A549 (cell line): ENCODE results near the gene RASA1. TPM values are rescaled to one million over a fixed set of nuclear protein-coding genes. Genes with fewer than 3 reads are reported as not detected.

Experiments
- ATAC-seq, 2 experiments: fragments of 200-7000 bp in 1 of 2; fragments of >200 bp in 1 of 2; cut with Nextera tagmentation in 1 of 2; cut with Tn5 transposase in 1 of 2; 3 replicates each; pipeline versions ENCODE4 v1.8.0 to v1.9.1; 2018 to 2020; ENCODE audit warnings: mild to moderate bottlenecking in 1 of 2, moderate library complexity in 1 of 2
- CTCF ChIA-PET: fragments of 300-600 bp; sonication (Branson Sonifier 250); formaldehyde crosslinking; extraction: SDS; loops from one replicate; lab custom pipeline; 2021; ENCODE audit warnings: antibody characterized with exemption, inconsistent platforms; lab: Yijun Ruan, JAX
- POLR2A ChIA-PET: fragments of 350-600 bp; formaldehyde crosslinking; extraction: SDS; loops from one replicate; lab custom pipeline; 2021; ENCODE audit warnings: antibody characterized with exemption, inconsistent platforms; lab: Yijun Ruan, JAX
- DNase-seq, 2 experiments: peaks; one replicate each; pipeline versions ENCODE4 v3.0.0 to v3.0.0-alpha.2; 2011 to 2016; ENCODE audit warnings: low read depth in 1 of 2, low spot score in 1 of 2
- FAIRE-seq: peaks from 2 replicates; lab custom pipeline; 2011; peaks lifted over from hg19 to GRCh38; lab: Jason Lieb, UNC
- H3K27ac ChIP-seq, 2 experiments: fragments of >200 bp; sonication (Bioruptor Twin); formaldehyde crosslinking; 3 replicates each; pipeline ENCODE4 v1.5.1; 2016 to 2017
- H3K4me1 ChIP-seq: fragments of >200 bp; sonication (Bioruptor Twin); formaldehyde crosslinking; 3 replicates; pipeline ENCODE4 v1.6.1; 2016
- H3K4me2 ChIP-seq: fragments of >200 bp; sonication (Bioruptor Twin); formaldehyde crosslinking; 3 replicates; pipeline ENCODE4 v1.6.1; 2016
- H3K4me3 ChIP-seq: fragments of >200 bp; sonication (Bioruptor Twin); formaldehyde crosslinking; 3 replicates; pipeline ENCODE4 v1.5.1; 2016
- H3K9me3 ChIP-seq: fragments of >200 bp; sonication (Bioruptor Twin); formaldehyde crosslinking; 3 replicates; pipeline ENCODE4 v1.6.1; 2016
- CEBPB ChIP-seq, 2 experiments: fragments of >200 bp in 1 of 2; sonication (Bioruptor Twin) in 1 of 2; formaldehyde crosslinking in 1 of 2; IDR thresholded peaks; 2 replicates each; pipeline ENCODE4 v1.6.1; 2012 to 2016
- CHD2 ChIP-seq: fragments of 150-350 bp; IDR thresholded peaks from 2 replicates; pipeline ENCODE4 v1.6.1; 2014; ENCODE audit warnings: low read length; ENCODE audit not compliant: partially characterized antibody
- EP300 ChIP-seq, 2 experiments: fragments of >200 bp; sonication (Bioruptor Twin); formaldehyde crosslinking; IDR thresholded peaks; 2 replicates in 1 of 2; 3 replicates in 1 of 2; pipeline ENCODE4 v1.6.1; 2016 to 2017
- ESRRA ChIP-seq: fragments of 150-350 bp; IDR thresholded peaks from 2 replicates; pipeline ENCODE4 v1.6.1; 2014; ENCODE audit warnings: mild to moderate bottlenecking, low read length, borderline replicate concordance
- FOSB ChIP-seq: fragments of 250-450 bp; sonication (Bioruptor Pico); IDR thresholded peaks from 2 replicates; pipeline ENCODE4 v1.5.0; 2020; ENCODE audit warnings: mild to moderate bottlenecking, moderate library complexity
- FOXS1 ChIP-seq: fragments of 250-450 bp; sonication (Bioruptor Pico); IDR thresholded peaks from 2 replicates; pipeline ENCODE4 v1.5.0; 2020; ENCODE audit warnings: mild to moderate bottlenecking, moderate library complexity
- HOXB5 ChIP-seq: fragments of 250-450 bp; sonication (Bioruptor Pico); IDR thresholded peaks from 2 replicates; pipeline ENCODE4 v1.5.0; 2020; ENCODE audit warnings: mild to moderate bottlenecking, moderate library complexity
- MAFK ChIP-seq: fragments of 450-650 bp; IDR thresholded peaks from 2 replicates; pipeline ENCODE4 v1.6.1; 2014; ENCODE audit not compliant: partially characterized antibody
- MAZ ChIP-seq: fragments of 150-350 bp; IDR thresholded peaks from 2 replicates; pipeline ENCODE4 v1.6.1; 2014; ENCODE audit warnings: antibody characterized with exemption, low read depth, low read length, borderline replicate concordance
- NR3C1 ChIP-seq: fragments of >200 bp; sonication (Bioruptor Twin); formaldehyde crosslinking; IDR thresholded peaks from 3 replicates; pipeline ENCODE4 v1.6.1; 2017
- POLR2A ChIP-seq: IDR thresholded peaks from 2 replicates; pipeline ENCODE4 v1.6.1; 2012; ENCODE audit warnings: mild to moderate bottlenecking, low read length
- RFX5 ChIP-seq: fragments of 450-650 bp; IDR thresholded peaks from 2 replicates; pipeline ENCODE4 v1.7.1; 2014; ENCODE audit warnings: antibody characterized with exemption, mild to moderate bottlenecking, moderate library complexity
- RNF2 ChIP-seq: fragments of 200-600 bp; sonication (generic); IDR thresholded peaks from 2 replicates; pipeline ENCODE4 v1.6.1; 2016; ENCODE audit warnings: low read depth, mild to moderate bottlenecking, antibody characterized with exemption, moderate library complexity, borderline replicate concordance
- SMC3 ChIP-seq: fragments of >200 bp; sonication (Bioruptor Twin); formaldehyde crosslinking; IDR thresholded peaks from 3 replicates; pipeline ENCODE4 v1.6.1; 2018; ENCODE audit warnings: inconsistent platforms
- SREBF2 ChIP-seq: fragments of 450-650 bp; IDR thresholded peaks from 2 replicates; pipeline ENCODE4 v1.6.1; 2014; ENCODE audit warnings: mild to moderate bottlenecking, moderate library complexity
- ZSCAN20 ChIP-seq: fragments of 250-450 bp; sonication (Bioruptor Pico); IDR thresholded peaks from 2 replicates; pipeline ENCODE4 v1.8.0; 2022; ENCODE audit warnings: mild to moderate bottlenecking, moderate library complexity
- WGBS: methylation state at CpG from one replicate; pipeline ENCODE4 v1.1.6; 2017; ENCODE audit errors: missing lambda C conversion rate; 5-methylcytosine and 5-hydroxymethylcytosine counted together
- polyA plus RNA-seq, 4 experiments: library from polyadenylated mRNA; depleted of rRNA in 3 of 4; stranded (reverse); fragments of >200 nt; fragmentation: RNase III in 1 of 4; extraction: RNeasy Plus Mini Kit Qiagen cat#74134 plus additional on column Dnase treatment in 1 of 4; gene quantifications; 2 replicates in 3 of 4; 3 replicates in 1 of 4; pipeline ENCODE4 v1.2.3, GENCODE V29; 2011 to 2017
- TF ChIP-seq, protein P1 (sequence below): fragments of >200 bp; sonication (Bioruptor Twin); formaldehyde crosslinking; IDR thresholded peaks from 2 replicates; pipeline ENCODE4 v1.6.1; 2016
- TF ChIP-seq, protein P2 (sequence below): fragments of >200 bp; sonication (Bioruptor Twin); formaldehyde crosslinking; IDR thresholded peaks from 3 replicates; pipeline ENCODE4 v1.6.1; 2016
- TF ChIP-seq, protein P3 (sequence below): fragments of 200-600 bp; sonication (generic); IDR thresholded peaks from 2 replicates; pipeline ENCODE4 v1.6.1; 2016; ENCODE audit warnings: antibody characterized with exemption, mild to moderate bottlenecking, moderate library complexity

Gene RASA1
- polyA plus RNA-seq, 2 of the 4 experiments (the other 2 are of a cell fraction), result 18.3 to 41.5 TPM

DNA sequence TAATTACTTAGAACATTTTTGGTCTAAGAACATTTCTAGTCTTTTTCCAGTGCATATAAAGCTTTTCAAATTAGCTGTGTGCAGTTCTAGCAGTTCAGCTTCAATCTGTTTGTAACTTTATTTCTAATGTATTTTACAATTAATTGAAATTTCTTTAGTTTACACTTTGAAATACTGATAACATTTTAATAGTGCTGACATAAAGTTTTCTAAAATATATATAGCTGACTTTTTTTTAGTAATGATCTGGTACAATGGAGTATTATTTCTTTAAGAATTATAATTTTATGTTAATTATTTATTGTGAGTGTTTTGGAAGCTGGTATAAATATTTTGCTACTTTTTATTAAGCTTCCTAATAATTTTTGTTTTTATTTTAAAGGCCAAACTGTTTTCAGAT lies 101.7 kb downstream of the RASA1 start:
- Histone ChIP-seq H3K4me2 (no peak overlapping the region), H3K9me3 (no peaks in the 10 kb centered on the region), H3K27ac (no peak overlapping the region), H3K4me3 (no peak overlapping the region), H3K4me1 (0 out of 3 replicates have a peak, but pooled peaks cover 4% of the 10 kb centered on the region)
- CTCF ChIA-PET, result no interaction called here
- POLR2A ChIA-PET, result interaction anchor here (0.8 kb wide), 1 partner anchor 102 kb away, joined by 3 read pairs; the partner anchor contains the start of gene RASA1
- FAIRE-seq (no peak), DNase-seq (no peak), ATAC-seq (no peak)
- no peak for TF ChIP-seq SMC3
- TF ChIP-seq NR3C1, result no peak
- no peak for TF ChIP-seq SREBF2
- TF ChIP-seq CHD2, result no peak

DNA sequence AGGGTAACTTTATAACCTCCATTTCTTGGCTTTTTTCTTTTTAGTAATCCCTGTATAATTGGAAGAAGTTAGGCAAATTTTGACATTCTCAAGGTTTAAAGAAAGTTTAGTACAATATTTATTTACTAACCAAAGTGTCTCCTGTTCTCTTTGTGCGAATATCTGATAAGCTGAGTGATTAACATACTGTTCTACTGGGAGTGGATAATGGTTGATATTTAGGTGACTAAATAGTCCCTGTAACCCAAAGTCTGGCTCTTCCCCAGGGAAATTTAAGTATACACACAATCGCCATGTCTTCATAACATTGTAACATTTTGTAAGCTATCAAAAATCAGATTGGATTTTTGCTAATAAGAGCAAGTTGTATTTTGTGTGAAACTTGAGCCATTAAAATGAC lies 105.0 kb downstream of the RASA1 start:
- no peak for FAIRE-seq
- Histone ChIP-seq H3K4me2 (no peak overlapping the region), H3K27ac (no peak overlapping the region), H3K9me3 (no peaks in the 10 kb centered on the region), H3K4me3 (no peak overlapping the region), H3K4me1 (0 out of 3 replicates have a peak, but pooled peaks cover 4% of the 10 kb centered on the region)
- no peak for ATAC-seq
- CTCF ChIA-PET, result interaction anchor here (1.2 kb wide), 1 partner anchor 27 kb away, joined by 7 read pairs; no protein-coding TSS in a partner anchor
- DNase-seq, result no peak
- WGBS, result 91% methylated on average over 2 of the region's 2 CpGs
- TF ChIP-seq NR3C1 (no peak), FOXS1 (CRISPR knock-in tag) (no peak), HOXB5 (CRISPR knock-in tag) (no peak), RFX5 (no peak), MAZ (no peak), ZSCAN20 (CRISPR knock-in tag) (no peak), EP300 (IDR thresholded peaks at IDR 0.05) (no peak), MAFK (no peak), FOSB (CRISPR knock-in tag) (no peak), POLR2A (no peak), ESRRA (no peak), RNF2 (no peak)
- TF ChIP-seq, protein P1, sequence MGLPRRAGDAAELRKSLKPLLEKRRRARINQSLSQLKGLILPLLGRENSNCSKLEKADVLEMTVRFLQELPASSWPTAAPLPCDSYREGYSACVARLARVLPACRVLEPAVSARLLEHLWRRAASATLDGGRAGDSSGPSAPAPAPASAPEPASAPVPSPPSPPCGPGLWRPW, result no peak
- TF ChIP-seq, protein P2, sequence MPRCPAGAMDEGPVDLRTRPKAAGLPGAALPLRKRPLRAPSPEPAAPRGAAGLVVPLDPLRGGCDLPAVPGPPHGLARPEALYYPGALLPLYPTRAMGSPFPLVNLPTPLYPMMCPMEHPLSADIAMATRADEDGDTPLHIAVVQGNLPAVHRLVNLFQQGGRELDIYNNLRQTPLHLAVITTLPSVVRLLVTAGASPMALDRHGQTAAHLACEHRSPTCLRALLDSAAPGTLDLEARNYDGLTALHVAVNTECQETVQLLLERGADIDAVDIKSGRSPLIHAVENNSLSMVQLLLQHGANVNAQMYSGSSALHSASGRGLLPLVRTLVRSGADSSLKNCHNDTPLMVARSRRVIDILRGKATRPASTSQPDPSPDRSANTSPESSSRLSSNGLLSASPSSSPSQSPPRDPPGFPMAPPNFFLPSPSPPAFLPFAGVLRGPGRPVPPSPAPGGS, result no peak
- TF ChIP-seq, protein P3, sequence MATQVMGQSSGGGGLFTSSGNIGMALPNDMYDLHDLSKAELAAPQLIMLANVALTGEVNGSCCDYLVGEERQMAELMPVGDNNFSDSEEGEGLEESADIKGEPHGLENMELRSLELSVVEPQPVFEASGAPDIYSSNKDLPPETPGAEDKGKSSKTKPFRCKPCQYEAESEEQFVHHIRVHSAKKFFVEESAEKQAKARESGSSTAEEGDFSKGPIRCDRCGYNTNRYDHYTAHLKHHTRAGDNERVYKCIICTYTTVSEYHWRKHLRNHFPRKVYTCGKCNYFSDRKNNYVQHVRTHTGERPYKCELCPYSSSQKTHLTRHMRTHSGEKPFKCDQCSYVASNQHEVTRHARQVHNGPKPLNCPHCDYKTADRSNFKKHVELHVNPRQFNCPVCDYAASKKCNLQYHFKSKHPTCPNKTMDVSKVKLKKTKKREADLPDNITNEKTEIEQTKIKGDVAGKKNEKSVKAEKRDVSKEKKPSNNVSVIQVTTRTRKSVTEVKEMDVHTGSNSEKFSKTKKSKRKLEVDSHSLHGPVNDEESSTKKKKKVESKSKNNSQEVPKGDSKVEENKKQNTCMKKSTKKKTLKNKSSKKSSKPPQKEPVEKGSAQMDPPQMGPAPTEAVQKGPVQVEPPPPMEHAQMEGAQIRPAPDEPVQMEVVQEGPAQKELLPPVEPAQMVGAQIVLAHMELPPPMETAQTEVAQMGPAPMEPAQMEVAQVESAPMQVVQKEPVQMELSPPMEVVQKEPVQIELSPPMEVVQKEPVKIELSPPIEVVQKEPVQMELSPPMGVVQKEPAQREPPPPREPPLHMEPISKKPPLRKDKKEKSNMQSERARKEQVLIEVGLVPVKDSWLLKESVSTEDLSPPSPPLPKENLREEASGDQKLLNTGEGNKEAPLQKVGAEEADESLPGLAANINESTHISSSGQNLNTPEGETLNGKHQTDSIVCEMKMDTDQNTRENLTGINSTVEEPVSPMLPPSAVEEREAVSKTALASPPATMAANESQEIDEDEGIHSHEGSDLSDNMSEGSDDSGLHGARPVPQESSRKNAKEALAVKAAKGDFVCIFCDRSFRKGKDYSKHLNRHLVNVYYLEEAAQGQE, result no peak
- POLR2A ChIA-PET, result no interaction called here

DNA sequence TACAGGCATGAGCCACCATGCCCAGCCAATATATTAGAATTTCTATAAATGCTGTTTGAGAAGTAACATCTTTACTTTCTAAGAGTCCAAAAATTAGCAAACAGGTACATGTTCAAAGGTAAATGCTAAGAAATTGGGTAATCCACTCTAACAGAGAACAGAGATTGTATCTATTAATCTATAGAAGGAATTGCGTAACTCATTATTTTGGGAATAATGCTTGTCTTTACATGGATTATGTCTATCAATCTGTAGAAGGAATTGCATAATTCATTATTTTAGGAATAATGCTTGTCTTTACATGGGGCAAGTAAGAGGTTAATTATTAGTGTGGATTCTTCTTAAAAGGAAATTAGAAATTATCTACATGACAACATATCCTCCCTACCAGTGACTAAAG lies 114.5 kb downstream of the RASA1 start:
- peak; percentile 55 to 66; a peak in 2 of 4 replicates for TF ChIP-seq CEBPB (IDR thresholded peaks at IDR 0.05)
- TF ChIP-seq ZSCAN20 (CRISPR knock-in tag), result no peak
- ChIA-PET POLR2A (no interaction called here), CTCF (no interaction called here)
- WGBS, result 96% methylated on average over 1 of the region's 1 CpG
- ATAC-seq (no peak), FAIRE-seq (no peak), DNase-seq (no peak)
- Histone ChIP-seq H3K4me1 (0 out of 3 replicates have a peak, but pooled peaks cover 4% of the 10 kb centered on the region), H3K4me3 (no peak overlapping the region), H3K9me3 (no peaks in the 10 kb centered on the region), H3K4me2 (no peak overlapping the region), H3K27ac (no peak overlapping the region)
